HL-60 (cell line): ENCODE results near the gene MYO6.

Experiments used
- DNase-seq, 2 experiments: peaks; one replicate each; pipeline ENCODE4 v3.0.0-alpha.2; 2010 to 2020; ENCODE audit warnings: low read depth in 1 of 2, low spot score in 1 of 2
- H3K27ac ChIP-seq: fragments of 250-450 bp; sonication (Bioruptor Pico); replicated peaks from 2 replicates; pipeline ENCODE4 v1.5.1; 2020; ENCODE audit warnings: mild to moderate bottlenecking, moderate library complexity
- H3K27me3 ChIP-seq: fragments of 250-450 bp; sonication (Bioruptor Pico); 2 replicates; pipeline ENCODE4 v1.5.1; 2021; ENCODE audit warnings: mild to moderate bottlenecking, moderate library complexity; ENCODE audit not compliant: insufficient read depth, poor library complexity, severe bottlenecking
- H3K4me3 ChIP-seq: replicated peaks from 2 replicates; pipeline ENCODE4 v1.5.1; 2011; ENCODE audit warnings: mild to moderate bottlenecking, control low read depth, low read length; ENCODE audit not compliant: insufficient read depth
- GABPA ChIP-seq: IDR thresholded peaks from 2 replicates; pipeline ENCODE4 v1.6.1; 2012; ENCODE audit warnings: low read depth
- POLR2AphosphoS5 ChIP-seq: IDR thresholded peaks from 2 replicates; pipeline ENCODE4 v1.6.1; 2012; ENCODE audit warnings: low read depth
- SPI1 ChIP-seq: IDR thresholded peaks from 2 replicates; pipeline ENCODE4 v1.6.1; 2012; ENCODE audit warnings: low read depth, mild to moderate bottlenecking, borderline replicate concordance
- TF ChIP-seq, protein P1 (sequence below): IDR thresholded peaks from one replicate; pipeline ENCODE4 v1.5.1; 2011; ENCODE audit warnings: low read length, control low read depth, inconsistent platforms; ENCODE audit not compliant: insufficient read depth
- TF ChIP-seq, protein P2 (sequence below): IDR thresholded peaks from 2 replicates; pipeline ENCODE4 v1.6.1; 2012; ENCODE audit warnings: low read depth; ENCODE audit not compliant: insufficient replicate concordance

MYO6 gene

DNA sequence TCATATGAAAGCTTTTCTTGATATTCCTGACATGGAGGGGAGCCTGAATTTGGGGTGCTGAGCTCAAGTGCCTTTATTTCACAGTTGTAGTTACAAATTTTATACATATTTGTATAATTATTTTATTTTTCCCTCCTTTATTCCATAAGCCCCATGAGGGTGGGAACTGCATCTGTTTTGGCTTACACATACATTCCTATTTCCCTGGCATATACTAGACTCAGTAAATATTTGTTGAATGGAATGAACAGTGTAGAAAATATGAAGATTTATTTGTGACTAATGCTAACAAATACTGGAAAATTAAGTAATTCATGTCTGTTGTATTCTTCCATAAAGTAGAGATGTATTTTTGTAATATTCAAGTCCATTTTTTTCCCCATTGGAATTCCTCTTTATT is 127.1 kb downstream of the MYO6 start:
- H3K27me3 ChIP-seq: no peaks in the 10 kb centered on the region
- no peak for DNase-seq
- H3K4me3 ChIP-seq: no peak overlapping the region
- TF ChIP-seq SPI1: no peak
- TF ChIP-seq, protein P1, sequence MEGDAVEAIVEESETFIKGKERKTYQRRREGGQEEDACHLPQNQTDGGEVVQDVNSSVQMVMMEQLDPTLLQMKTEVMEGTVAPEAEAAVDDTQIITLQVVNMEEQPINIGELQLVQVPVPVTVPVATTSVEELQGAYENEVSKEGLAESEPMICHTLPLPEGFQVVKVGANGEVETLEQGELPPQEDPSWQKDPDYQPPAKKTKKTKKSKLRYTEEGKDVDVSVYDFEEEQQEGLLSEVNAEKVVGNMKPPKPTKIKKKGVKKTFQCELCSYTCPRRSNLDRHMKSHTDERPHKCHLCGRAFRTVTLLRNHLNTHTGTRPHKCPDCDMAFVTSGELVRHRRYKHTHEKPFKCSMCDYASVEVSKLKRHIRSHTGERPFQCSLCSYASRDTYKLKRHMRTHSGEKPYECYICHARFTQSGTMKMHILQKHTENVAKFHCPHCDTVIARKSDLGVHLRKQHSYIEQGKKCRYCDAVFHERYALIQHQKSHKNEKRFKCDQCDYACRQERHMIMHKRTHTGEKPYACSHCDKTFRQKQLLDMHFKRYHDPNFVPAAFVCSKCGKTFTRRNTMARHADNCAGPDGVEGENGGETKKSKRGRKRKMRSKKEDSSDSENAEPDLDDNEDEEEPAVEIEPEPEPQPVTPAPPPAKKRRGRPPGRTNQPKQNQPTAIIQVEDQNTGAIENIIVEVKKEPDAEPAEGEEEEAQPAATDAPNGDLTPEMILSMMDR: no peak
- TF ChIP-seq GABPA: no peak
- TF ChIP-seq, protein P2, sequence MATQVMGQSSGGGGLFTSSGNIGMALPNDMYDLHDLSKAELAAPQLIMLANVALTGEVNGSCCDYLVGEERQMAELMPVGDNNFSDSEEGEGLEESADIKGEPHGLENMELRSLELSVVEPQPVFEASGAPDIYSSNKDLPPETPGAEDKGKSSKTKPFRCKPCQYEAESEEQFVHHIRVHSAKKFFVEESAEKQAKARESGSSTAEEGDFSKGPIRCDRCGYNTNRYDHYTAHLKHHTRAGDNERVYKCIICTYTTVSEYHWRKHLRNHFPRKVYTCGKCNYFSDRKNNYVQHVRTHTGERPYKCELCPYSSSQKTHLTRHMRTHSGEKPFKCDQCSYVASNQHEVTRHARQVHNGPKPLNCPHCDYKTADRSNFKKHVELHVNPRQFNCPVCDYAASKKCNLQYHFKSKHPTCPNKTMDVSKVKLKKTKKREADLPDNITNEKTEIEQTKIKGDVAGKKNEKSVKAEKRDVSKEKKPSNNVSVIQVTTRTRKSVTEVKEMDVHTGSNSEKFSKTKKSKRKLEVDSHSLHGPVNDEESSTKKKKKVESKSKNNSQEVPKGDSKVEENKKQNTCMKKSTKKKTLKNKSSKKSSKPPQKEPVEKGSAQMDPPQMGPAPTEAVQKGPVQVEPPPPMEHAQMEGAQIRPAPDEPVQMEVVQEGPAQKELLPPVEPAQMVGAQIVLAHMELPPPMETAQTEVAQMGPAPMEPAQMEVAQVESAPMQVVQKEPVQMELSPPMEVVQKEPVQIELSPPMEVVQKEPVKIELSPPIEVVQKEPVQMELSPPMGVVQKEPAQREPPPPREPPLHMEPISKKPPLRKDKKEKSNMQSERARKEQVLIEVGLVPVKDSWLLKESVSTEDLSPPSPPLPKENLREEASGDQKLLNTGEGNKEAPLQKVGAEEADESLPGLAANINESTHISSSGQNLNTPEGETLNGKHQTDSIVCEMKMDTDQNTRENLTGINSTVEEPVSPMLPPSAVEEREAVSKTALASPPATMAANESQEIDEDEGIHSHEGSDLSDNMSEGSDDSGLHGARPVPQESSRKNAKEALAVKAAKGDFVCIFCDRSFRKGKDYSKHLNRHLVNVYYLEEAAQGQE: no peak
- no peak for TF ChIP-seq POLR2AphosphoS5
- no peak overlapping the region for H3K27ac ChIP-seq

DNA sequence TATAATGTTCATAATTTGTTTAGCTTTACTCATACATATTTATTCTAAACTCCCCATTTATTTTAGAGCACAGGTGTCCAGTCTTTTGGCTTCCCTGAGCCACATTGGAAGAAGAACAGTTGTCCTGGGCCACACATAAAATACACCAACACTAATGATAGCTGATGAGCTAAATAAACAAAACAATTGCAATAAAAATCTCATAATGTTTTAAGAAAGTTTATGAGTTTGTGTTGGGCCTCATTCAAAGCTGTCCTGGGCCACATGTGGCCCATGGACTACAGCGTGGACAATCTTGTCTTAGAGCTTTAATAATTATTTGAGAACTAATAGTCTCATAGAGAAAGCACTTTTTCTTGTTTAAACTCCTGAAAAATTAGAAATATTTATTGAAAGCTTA is 131.3 kb downstream of the MYO6 start:
- TF ChIP-seq POLR2AphosphoS5: no peak
- TF ChIP-seq SPI1: no peak
- no peak for TF ChIP-seq GABPA
- TF ChIP-seq, protein P1: no peak
- TF ChIP-seq, protein P2: no peak
- H3K27ac ChIP-seq: no peak overlapping the region
- no peak overlapping the region for H3K4me3 ChIP-seq
- H3K27me3 ChIP-seq: no peaks in the 10 kb centered on the region
- DNase-seq: no peak

DNA sequence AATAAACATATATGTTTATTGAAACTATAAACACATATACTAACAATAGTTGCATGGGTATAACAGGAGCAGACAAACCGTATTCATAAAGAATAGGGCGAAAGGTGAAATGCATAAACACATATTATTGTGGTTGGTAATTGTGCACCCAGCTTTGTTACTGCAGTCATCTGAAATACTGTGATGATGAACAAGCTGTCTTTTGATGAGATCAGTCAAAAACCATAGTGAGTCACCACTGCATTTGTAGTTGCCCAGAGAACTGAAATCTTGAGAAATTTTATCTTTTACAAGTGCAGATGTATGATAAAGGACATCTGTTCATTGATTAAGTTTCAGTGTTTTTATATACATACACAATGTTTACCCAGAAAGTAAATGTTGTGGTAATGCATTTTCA is 133.7 kb downstream of the MYO6 start:
- H3K27ac ChIP-seq: no peak overlapping the region
- no peak for DNase-seq
- H3K27me3 ChIP-seq: no peaks in the 10 kb centered on the region
- TF ChIP-seq GABPA (no peak), POLR2AphosphoS5 (no peak), SPI1 (no peak)
- TF ChIP-seq, protein P2: no peak
- no peak overlapping the region for H3K4me3 ChIP-seq

GRCh38 chr6:75884822-75885221 is 135.8 kb downstream of the MYO6 start:
- no peak overlapping the region for H3K27ac ChIP-seq
- DNase-seq: no peak
- TF ChIP-seq, protein P1: no peak
- TF ChIP-seq SPI1 (no peak), POLR2AphosphoS5 (no peak), GABPA (no peak)
- TF ChIP-seq, protein P2: no peak
- H3K4me3 ChIP-seq: no peak overlapping the region
- H3K27me3 ChIP-seq: no peaks in the 10 kb centered on the region
